Subcutaneous adipose tissue (tissue), 4 donors: ENCODE data around the gene SUV39H1. TPM values are rescaled to one million over a fixed set of nuclear protein-coding genes. Genes with fewer than 3 reads are reported as not detected.

Experiments used
- CTCF ChIP-seq: fragments of 450-650 bp; IDR thresholded peaks from one replicate; pipeline ENCODE4 v1.5.1; 2016; ENCODE audit warnings: low read depth, mild to moderate bottlenecking, control low read depth, antibody characterized with exemption, moderate library complexity
- total RNA-seq, 4 donors: library from RNA; depleted of rRNA; stranded (reverse); fragments of >200 nt; gene quantifications; one replicate each; pipeline ENCODE4 v1.1.0, GENCODE V29; 2016

The SUV39H1 gene
- total RNA-seq, 4 donors from 2014 or later = 2.7 to 15.4 (median 6.0) TPM

- TF ChIP-seq CTCF = no peak
These were observed 39.8 kb downstream of the SUV39H1 start for GRCh38 chrX:48736303-48736702.

GRCh38 chrX:48736878-48737212, 40.3 kb downstream of the SUV39H1 start:
- no peak for TF ChIP-seq CTCF

- TF ChIP-seq CTCF = no peak
These were observed 40.8 kb downstream of the SUV39H1 start for GRCh38 chrX:48737213-48737938.

GRCh38 chrX:48737940-48738339, 41.4 kb downstream of the SUV39H1 start:
- TF ChIP-seq CTCF = no peak

GRCh38 chrX:48741834-48742233, 45.3 kb downstream of the SUV39H1 start:
- TF ChIP-seq CTCF = no peak

- no peak for TF ChIP-seq CTCF
These were observed 48.7 kb downstream of the SUV39H1 start for GRCh38 chrX:48745222-48745621.

- no peak for TF ChIP-seq CTCF
These were observed 51.0 kb downstream of the SUV39H1 start for GRCh38 chrX:48747415-48748016.
